HEK293T (cell line): Measurements from ENCODE around the gene SFI1.

Source experiments
- FOXK2 ChIP-seq: fragments of 450-650 bp; IDR thresholded peaks from 2 replicates; pipeline ENCODE4 v1.6.1; 2016; ENCODE audit warnings: mild to moderate bottlenecking
- FOXM1 ChIP-seq: fragments of 450-650 bp; IDR thresholded peaks from 2 replicates; pipeline ENCODE4 v1.6.1; 2017; ENCODE audit warnings: mild to moderate bottlenecking, borderline replicate concordance

DNA sequence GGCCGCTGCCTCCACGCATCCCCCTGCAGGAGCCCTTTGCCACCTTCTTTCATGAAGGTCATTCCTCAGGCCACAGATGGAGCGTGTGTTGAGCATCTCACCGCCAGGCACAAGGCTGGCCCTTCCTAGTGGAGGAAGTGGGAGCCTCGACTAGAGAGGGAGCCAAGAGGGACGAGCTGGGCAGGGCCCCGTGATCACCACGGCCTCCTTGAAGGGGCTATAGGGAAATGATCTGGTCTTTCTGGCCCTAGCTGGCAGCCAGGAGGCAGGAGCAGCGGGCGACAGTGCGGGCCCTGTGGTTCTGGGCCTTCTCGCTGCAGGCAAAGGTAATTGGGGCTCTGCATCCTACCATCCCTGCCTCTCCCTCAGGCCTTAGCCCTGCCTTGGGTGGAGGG lies 116.6 kb downstream of the SFI1 start:
- TF ChIP-seq FOXM1 (no peak), FOXK2 (no peak)
